MCF 10A (cell line): ENCODE data around the gene LMNA. TPM values are rescaled to one million over a fixed set of nuclear protein-coding genes. Genes with fewer than 3 reads are reported as not detected.
"Not testable (repeated sequence)": the region's sequence is repeated elsewhere in the genome, so short reads cannot be mapped to it uniquely, and the experiment has no call there.

Experiments
- BruUV-seq: library from RNA; stranded (reverse); fragments of 400-500 nt; replicated peaks from 2 replicates; lab custom pipeline; 2021; lab: Mats Ljungman, UMichigan
- CTCF ChIA-PET: fragments of 300-600 bp; sonication (Branson Sonifier 250); formaldehyde crosslinking; extraction: SDS; loops from one replicate; lab custom pipeline; 2021; ENCODE audit warnings: antibody characterized with exemption, inconsistent platforms; lab: Yijun Ruan, JAX
- POLR2A ChIA-PET: fragments of 300-600, 350-650 bp; sonication (Branson Sonifier 250); formaldehyde crosslinking; extraction: SDS; loops from one replicate; lab custom pipeline; 2020; ENCODE audit warnings: antibody characterized with exemption, inconsistent platforms; lab: Yijun Ruan, JAX
- DNase-seq: peaks from one replicate; pipeline ENCODE4 v3.0.0-alpha.2; 2018; ENCODE audit not compliant: unreplicated experiment
- H3K27ac Mint-ChIP-seq: one replicate; pipeline ENCODE4 v1.8.0; 2022; ENCODE audit warnings: mild to moderate bottlenecking, low read depth, mixed read lengths; ENCODE audit not compliant: unreplicated experiment
- H3K27me3 Mint-ChIP-seq: one replicate; pipeline ENCODE4 v1.8.0; 2022; ENCODE audit warnings: mixed read lengths; ENCODE audit not compliant: insufficient read depth, unreplicated experiment
- H3K36me3 Mint-ChIP-seq: one replicate; pipeline ENCODE4 v1.8.0; 2022; ENCODE audit warnings: mild to moderate bottlenecking, moderate library complexity, mixed read lengths; ENCODE audit not compliant: insufficient read depth, unreplicated experiment
- H3K4me1 Mint-ChIP-seq: one replicate; pipeline ENCODE4 v1.8.0; 2022; ENCODE audit warnings: mixed read lengths; ENCODE audit not compliant: insufficient read depth, unreplicated experiment
- H3K4me3 Mint-ChIP-seq: one replicate; pipeline ENCODE4 v1.8.0; 2022; ENCODE audit warnings: mild to moderate bottlenecking, moderate library complexity, mixed read lengths; ENCODE audit not compliant: unreplicated experiment
- H3K9me3 Mint-ChIP-seq: one replicate; pipeline ENCODE4 v1.8.0; 2022; ENCODE audit warnings: mixed read lengths; ENCODE audit not compliant: unreplicated experiment
- CTCF ChIP-seq: fragments of 200-600 bp; IDR thresholded peaks from one replicate; pipeline ENCODE4 v1.8.0; 2022; ENCODE audit warnings: antibody characterized with exemption, mild to moderate bottlenecking; ENCODE audit not compliant: unreplicated experiment
- intact Hi-C: fragments of 100-400 bp; cut with micrococcal nuclease; formaldehyde crosslinking; loops from 2 replicates; pipeline ENCODE4 v1.14.1; 2022
- total RNA-seq: library from RNA; stranded (reverse); gene quantifications from 2 replicates; pipeline ENCODE4 v1.2.3, GENCODE V29; 2022

The LMNA gene
- total RNA-seq, 1 experiment from 2014 or later = 716 TPM

DNA sequence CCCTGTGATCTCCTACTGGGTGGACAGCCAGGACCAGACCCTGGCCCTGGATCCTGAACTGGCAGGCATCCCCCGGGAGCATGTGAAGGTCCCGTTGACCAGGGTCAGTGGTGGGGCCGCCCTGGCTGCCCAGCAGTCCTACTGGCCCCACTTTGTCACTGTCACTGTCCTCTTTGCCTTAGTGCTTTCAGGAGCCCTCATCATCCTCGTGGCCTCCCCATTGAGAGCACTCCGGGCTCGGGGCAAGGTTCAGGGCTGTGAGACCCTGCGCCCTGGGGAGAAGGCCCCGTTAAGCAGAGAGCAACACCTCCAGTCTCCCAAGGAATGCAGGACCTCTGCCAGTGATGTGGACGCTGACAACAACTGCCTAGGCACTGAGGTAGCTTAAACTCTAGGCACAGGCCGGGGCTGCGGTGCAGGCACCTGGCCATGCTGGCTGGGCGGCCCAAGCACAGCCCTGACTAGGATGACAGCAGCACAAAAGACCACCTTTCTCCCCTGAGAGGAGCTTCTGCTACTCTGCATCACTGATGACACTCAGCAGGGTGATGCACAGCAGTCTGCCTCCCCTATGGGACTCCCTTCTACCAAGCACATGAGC is 62.2 kb downstream of the LMNA start:
- no peak overlapping the region for H3K4me3 Mint-ChIP-seq
- no peak overlapping the region for H3K27ac Mint-ChIP-seq
- ChIA-PET POLR2A (interaction anchor here (1.4 kb wide), 1 partner anchor 31 kb away, joined by 5 read pairs; no protein-coding TSS in a partner anchor), CTCF (interaction anchor here (0.6 to 2.1 kb wide), 7 partner anchors 16 to 1307 kb away, joined by 3 to 12 read pairs (median 4); partner anchors contain the start of gene KCNN3)
- peaks cover 13% of the 10 kb centered on the region for H3K27me3 Mint-ChIP-seq
- TF ChIP-seq CTCF = no peak
- peaks cover 5% of the 10 kb centered on the region for H3K36me3 Mint-ChIP-seq
- BruUV-seq = no TSS peak
- intact Hi-C loops = no loop called here
- H3K4me1 Mint-ChIP-seq = no peaks in the 10 kb centered on the region
- no peaks in the 10 kb centered on the region for H3K9me3 Mint-ChIP-seq
- DNase-seq = no peak

- Mint-ChIP-seq H3K4me1 (no peaks in the 10 kb centered on the region), H3K4me3 (no peak overlapping the region), H3K27me3 (peaks cover 9% of the 10 kb centered on the region), H3K36me3 (peaks cover 5% of the 10 kb centered on the region), H3K9me3 (no peaks in the 10 kb centered on the region), H3K27ac (no peak overlapping the region)
- intact Hi-C loops = no loop called here
- ChIA-PET POLR2A (interaction anchor here (0.7 to 1.3 kb wide), 2 partner anchors 15 to 248 kb away, joined by 3 read pairs; partner anchors contain the start of gene SLC25A44), CTCF (interaction anchor here (0.5 to 1.2 kb wide), 6 partner anchors 14 to 88 kb away, joined by 3 to 5 read pairs (median 4); no protein-coding TSS in a partner anchor)
- TF ChIP-seq CTCF = no peak
- DNase-seq = no peak
- BruUV-seq = no TSS peak
These were observed 63.6 kb downstream of the LMNA start for GRCh38 chr1:156177919-156178654.

- POLR2A ChIA-PET = interaction anchor here (0.6 kb wide), 1 partner anchor 15 kb away, joined by 3 read pairs; no protein-coding TSS in a partner anchor
These were observed 66.0 kb downstream of the LMNA start for GRCh38 chr1:156180471-156180870.

GRCh38 chr1:156181391-156181924 is 66.9 kb downstream of the LMNA start:
- H3K4me1 Mint-ChIP-seq, H3K4me3 Mint-ChIP-seq, intact Hi-C loops, POLR2A ChIA-PET, DNase-seq, H3K36me3 Mint-ChIP-seq, BruUV-seq, H3K27me3 Mint-ChIP-seq, H3K27ac Mint-ChIP-seq, H3K9me3 Mint-ChIP-seq: not testable (repeated sequence)
- CTCF ChIA-PET = interaction anchor here (0.6 kb wide), 1 partner anchor 56 kb away, joined by 5 read pairs; no protein-coding TSS in a partner anchor

More at GRCh38 chr1:156180471-156180870, 66.0 kb downstream of the LMNA start:
- Mint-ChIP-seq H3K36me3 (no peaks in the 10 kb centered on the region), H3K27me3 (no peaks in the 10 kb centered on the region), H3K27ac (no peak overlapping the region), H3K9me3 (no peaks in the 10 kb centered on the region), H3K4me3 (no peak overlapping the region), H3K4me1 (no peaks in the 10 kb centered on the region)
- no peak for DNase-seq
- intact Hi-C loops = no loop called here
- no TSS peak for BruUV-seq
- CTCF ChIA-PET = interaction anchor here (0.6 to 1.0 kb wide), 4 partner anchors 13 to 469 kb away, joined by 3 to 5 read pairs (median 4); partner anchors contain the start of genes SLC25A44 and TMEM79
- no peak for TF ChIP-seq CTCF

- H3K27me3 Mint-ChIP-seq, H3K9me3 Mint-ChIP-seq, BruUV-seq, CTCF ChIA-PET, DNase-seq, H3K27ac Mint-ChIP-seq, H3K36me3 Mint-ChIP-seq, POLR2A ChIA-PET, H3K4me1 Mint-ChIP-seq, H3K4me3 Mint-ChIP-seq, intact Hi-C loops: not testable (repeated sequence)
These were observed 67.7 kb downstream of the LMNA start for GRCh38 chr1:156182010-156182779.
